UCSD-AML1 (cell line): ENCODE results near the gene SERPINA3.

ENCODE experiments used
- DNase-seq: peaks from one replicate; lab custom pipeline; 2025; ENCODE audit not compliant: unreplicated experiment; lab: John Stamatoyannopoulos, UW

SERPINA3 gene

DNA sequence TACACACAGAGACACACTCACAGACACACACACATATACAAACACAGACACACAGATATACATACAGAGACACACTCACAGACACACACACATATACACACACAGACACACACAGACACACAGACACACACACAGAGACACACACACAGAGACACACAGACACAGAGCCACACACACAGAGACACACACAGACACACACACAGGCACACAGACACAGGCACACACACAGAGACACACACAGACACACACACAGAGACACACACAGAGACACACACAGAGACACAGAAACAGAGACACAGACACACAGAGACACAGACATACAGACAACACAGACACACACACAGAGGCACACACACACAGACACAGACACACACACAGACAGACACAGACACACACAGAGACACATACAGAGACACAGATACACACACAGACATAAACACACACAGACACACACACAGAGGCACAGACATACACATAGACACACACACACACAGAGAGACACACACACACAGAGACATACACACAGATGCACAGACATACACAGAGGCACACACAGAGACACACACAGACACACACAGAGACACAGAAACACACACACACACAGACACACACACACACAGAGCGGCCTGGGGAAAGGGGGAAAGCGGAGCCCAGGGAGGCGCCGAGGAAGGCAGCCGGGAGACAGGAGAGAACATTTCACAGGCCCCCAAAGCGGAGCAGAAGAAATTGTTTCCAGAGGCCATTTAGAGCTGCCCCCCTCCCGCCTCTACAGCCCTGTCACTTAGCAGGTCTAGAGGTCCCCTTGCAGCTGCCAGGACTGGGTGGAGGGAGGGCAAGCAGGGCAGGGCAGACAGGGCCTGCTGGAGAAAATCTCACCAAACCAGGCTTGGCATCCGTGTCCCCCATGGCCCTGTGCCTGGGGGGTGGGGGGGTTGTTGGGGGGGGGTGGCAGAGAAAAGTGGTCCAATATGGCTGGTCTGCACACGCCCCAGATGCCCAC, 38.9 kb downstream of the SERPINA3 start:
- no peak for DNase-seq

- no peak for DNase-seq
These were observed 41.1 kb downstream of the SERPINA3 start for GRCh38 chr14:94653321-94653720.

- no peak for DNase-seq
These were observed 42.1 kb downstream of the SERPINA3 start for GRCh38 chr14:94654071-94654861.

DNA sequence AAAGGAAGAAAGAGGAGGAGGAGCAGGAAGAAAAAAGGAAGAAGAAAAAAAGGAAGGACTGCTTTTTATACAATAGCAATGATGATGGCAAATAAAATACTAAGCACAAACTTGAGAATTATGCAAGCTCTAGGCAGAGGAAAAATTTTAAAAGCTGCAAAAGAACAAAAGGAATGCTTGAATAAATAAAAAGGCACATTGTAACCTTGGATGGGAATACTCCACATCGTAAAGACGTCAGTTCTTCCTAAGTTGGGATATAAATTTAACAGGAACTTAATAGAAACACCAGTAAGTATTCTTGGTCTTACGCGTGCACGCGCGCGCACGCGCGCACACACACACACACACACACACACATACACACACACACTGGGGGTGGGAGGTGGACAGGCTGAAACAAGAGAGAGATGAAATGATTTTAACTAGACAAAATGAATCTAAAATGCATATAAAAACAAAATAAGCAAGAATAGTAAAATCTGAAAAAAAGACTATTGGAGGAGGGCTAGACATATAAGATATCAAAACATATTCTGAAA, 43.0 kb downstream of the SERPINA3 start:
- no peak for DNase-seq

DNA sequence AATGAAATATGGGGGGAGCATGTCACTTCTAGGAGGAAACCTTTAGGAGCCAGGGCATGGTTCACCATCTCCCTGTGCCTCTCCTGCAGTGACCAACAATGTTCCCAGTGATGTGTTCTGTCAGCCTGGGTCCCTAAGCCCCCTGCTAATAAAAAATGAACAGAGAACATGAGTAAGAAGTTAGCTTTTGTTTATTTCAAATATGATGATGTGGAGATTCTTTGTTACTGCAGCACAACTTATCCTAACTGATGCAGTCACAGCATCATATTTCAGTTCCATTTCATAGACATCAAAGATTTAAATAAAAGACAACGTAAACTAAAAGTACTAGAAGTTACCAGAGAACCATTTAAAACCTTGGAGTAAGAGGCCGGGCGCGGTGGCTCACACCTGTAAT, 43.9 kb downstream of the SERPINA3 start:
- DNase-seq = no peak

DNA sequence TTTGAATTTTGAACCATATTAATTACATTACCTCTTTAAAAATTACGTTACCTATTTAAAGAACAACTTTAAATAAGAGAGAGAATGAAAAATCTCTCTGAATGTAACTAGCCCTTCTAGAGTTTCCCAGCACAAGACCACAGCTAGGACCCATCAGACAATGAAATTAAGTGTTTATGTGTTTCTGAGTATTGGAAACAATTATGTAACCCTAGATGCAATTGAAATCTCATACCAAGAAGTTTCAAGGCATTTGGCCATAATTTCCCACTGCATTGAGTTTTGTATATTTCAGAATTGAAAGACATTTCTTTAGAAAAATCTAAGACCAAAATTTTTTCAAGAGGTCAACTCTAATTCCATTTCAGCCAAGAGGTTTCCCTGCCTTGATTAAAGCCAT, 47.1 kb downstream of the SERPINA3 start:
- DNase-seq = no peak

- DNase-seq = no peak
These were observed 47.7 kb downstream of the SERPINA3 start for GRCh38 chr14:94659901-94660300.

DNA sequence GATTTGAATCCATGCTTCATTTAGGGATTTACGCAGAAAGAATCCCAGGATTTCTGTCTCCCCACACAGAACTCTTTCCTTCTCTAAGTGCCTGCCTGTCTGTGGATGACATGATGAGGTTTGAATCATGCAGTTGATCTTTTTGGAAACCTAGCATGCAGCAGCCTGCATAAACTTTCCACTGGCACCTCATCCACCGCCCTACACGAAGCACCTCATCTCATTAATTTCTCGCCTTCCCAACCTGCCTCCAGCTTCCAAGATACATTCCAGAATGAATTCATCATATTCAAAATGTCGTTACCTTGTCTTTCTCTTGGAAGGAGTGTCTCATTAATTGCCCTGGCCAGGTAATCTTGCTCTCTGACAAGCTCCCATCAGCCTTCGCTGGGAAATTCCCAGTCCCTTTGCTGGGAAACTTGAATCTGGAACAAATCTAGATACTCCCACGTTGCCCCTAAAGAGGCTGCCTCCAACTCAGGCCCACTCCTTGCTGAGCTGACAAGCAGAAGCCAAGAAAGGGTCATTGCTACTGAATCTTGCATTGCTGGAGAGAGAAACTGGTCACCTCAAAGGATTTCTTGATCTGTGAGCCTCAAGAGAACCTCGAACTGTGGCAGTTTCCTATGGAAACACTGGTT, 48.2 kb downstream of the SERPINA3 start:
- DNase-seq = no peak

DNA sequence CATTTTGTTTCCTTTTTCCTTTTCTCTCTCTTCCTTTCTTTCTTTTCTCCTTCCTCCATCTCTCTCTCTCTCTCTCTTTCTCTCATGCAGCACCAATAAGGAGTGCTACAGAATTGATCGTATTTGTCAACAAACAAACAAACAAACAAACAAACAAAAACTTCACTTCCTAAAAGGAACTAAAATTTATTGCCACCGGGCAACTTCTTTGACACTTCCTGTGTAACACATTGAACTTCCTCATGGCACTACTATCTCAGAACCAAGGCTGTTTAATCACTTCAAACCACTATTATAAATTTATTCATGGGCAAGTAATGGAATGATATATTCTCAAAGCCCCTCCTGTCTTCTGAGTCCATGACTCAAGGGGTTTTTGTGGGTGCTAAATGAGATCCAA, 51.3 kb downstream of the SERPINA3 start:
- no peak for DNase-seq

- no peak for DNase-seq
These were observed 51.9 kb downstream of the SERPINA3 start for GRCh38 chr14:94663965-94664704.

GRCh38 chr14:94665121-94665520, 52.9 kb downstream of the SERPINA3 start:
- no peak for DNase-seq

- no peak for DNase-seq
These were observed 53.4 kb downstream of the SERPINA3 start for GRCh38 chr14:94665544-94665943.

GRCh38 chr14:94670692-94671285, 58.6 kb downstream of the SERPINA3 start:
- no peak for DNase-seq

GRCh38 chr14:94671870-94672444, 59.8 kb downstream of the SERPINA3 start:
- DNase-seq = no peak

- DNase-seq = no peak
These were observed 60.9 kb downstream of the SERPINA3 start for GRCh38 chr14:94673071-94673470.
